Smooth muscle cell (in vitro differentiated cells): ENCODE results near the gene TAB2. TPM values are rescaled to one million over a fixed set of nuclear protein-coding genes. Genes with fewer than 3 reads are reported as not detected.
A peak's percentile ranks its signal among the peaks of the same experiment; 100 is the strongest.

ENCODE experiments used
- DNase-seq: peaks from one replicate; lab custom pipeline; 2025; ENCODE audit not compliant: unreplicated experiment; lab: John Stamatoyannopoulos, UW
- H2AFZ ChIP-seq: fragments of 200-600 bp; sonication (generic); 2 replicates; pipeline ENCODE4 v1.6.0; 2016; ENCODE audit warnings: antibody characterized with exemption, low read depth, mild to moderate bottlenecking
- H3F3A ChIP-seq: fragments of 200-600 bp; sonication (generic); 2 replicates; pipeline ENCODE4 v1.6.0; 2017; ENCODE audit warnings: antibody characterized with exemption, low read depth
- H3K27ac ChIP-seq: fragments of 200-600 bp; sonication (generic); 2 replicates; pipeline ENCODE4 v1.5.1; 2016; ENCODE audit warnings: low read depth, mild to moderate bottlenecking
- H3K27me3 ChIP-seq: fragments of 200-600 bp; sonication (generic); 2 replicates; pipeline ENCODE4 v1.6.1; 2016; ENCODE audit warnings: low read depth, mild to moderate bottlenecking
- H3K36me3 ChIP-seq: fragments of 200-600 bp; sonication (generic); 2 replicates; pipeline ENCODE4 v1.5.1; 2016; ENCODE audit warnings: low read depth
- H3K4me1 ChIP-seq: fragments of 200-600 bp; sonication (generic); 2 replicates; pipeline ENCODE4 v1.5.1; 2016; ENCODE audit warnings: low read depth
- H3K4me2 ChIP-seq: fragments of 200-600 bp; sonication (generic); 2 replicates; pipeline ENCODE4 v1.6.0; 2016; ENCODE audit warnings: mild to moderate bottlenecking
- H3K4me3 ChIP-seq: fragments of 200-600 bp; sonication (generic); 2 replicates; pipeline ENCODE4 v1.5.1; 2016; ENCODE audit warnings: mild to moderate bottlenecking
- H3K79me2 ChIP-seq: fragments of 200-600 bp; sonication (generic); 2 replicates; pipeline ENCODE4 v1.6.0; 2016; ENCODE audit warnings: low read depth, mild to moderate bottlenecking
- H3K9ac ChIP-seq: fragments of 200-600 bp; sonication (generic); 2 replicates; pipeline ENCODE4 v1.6.0; 2016; ENCODE audit warnings: low read depth
- H3K9me3 ChIP-seq: fragments of 200-600 bp; sonication (generic); replicated peaks from 2 replicates; pipeline ENCODE4 v1.5.1; 2016; ENCODE audit warnings: low read depth
- H4K20me1 ChIP-seq: fragments of 200-600 bp; sonication (generic); 2 replicates; pipeline ENCODE4 v1.6.0; 2016; ENCODE audit warnings: low read depth
- CTCF ChIP-seq: fragments of 200-600 bp; sonication (generic); IDR thresholded peaks from 2 replicates; pipeline ENCODE4 v1.5.1; 2017; ENCODE audit warnings: borderline replicate concordance, mild to moderate bottlenecking, antibody characterized with exemption; ENCODE audit not compliant: insufficient read depth, poor library complexity, severe bottlenecking
- WGBS: methylation state at CpG from one replicate; pipeline ENCODE4 v1.1.7; 2016; ENCODE audit warnings: low lambda C conversion rate; 5-methylcytosine and 5-hydroxymethylcytosine counted together
- polyA plus RNA-seq: library from polyadenylated mRNA; unstranded; fragments of >200 nt; fragmentation: Nextera tagmentation; extraction: Ambion mirVana; gene quantifications from 2 replicates; pipeline ENCODE4 v1.2.1, GENCODE V29; 2016
- total RNA-seq: library from RNA; depleted of rRNA; stranded (reverse); fragments of >200 nt; gene quantifications from 2 replicates; pipeline ENCODE4 v1.2.3, GENCODE V29; 2014

TAB2 gene
- total RNA-seq (68.7 and 78.5 TPM in 2 replicates), polyA plus RNA-seq (12.6 and 14.3 TPM in 2 replicates)

GRCh38 chr6:149317644-149318571, at the start of gene TAB2:
TSS of gene TAB2 (plus strand) at chr6:149317712. CDS start at chr6:149369998, 52,286 bp downstream.
- Histone ChIP-seq H2AFZ (peak within 1 kb of the TSS; percentile 98), H3K9ac (peak within 1 kb of the TSS; percentile 98), H3K36me3 (no peaks in the 10 kb centered on the region), H3K4me2 (peak within 1 kb of the TSS; percentile 95), H3F3A (no peaks in the 10 kb centered on the region), H3K79me2 (peaks cover 59% of the 10 kb centered on the region), H3K4me3 (peak within 1 kb of the TSS; percentile 99), H3K4me1 (peaks cover 43% of the 10 kb centered on the region), H4K20me1 (peaks cover 46% of the 10 kb centered on the region), H3K27ac (peak within 1 kb of the TSS; percentile 90), H3K9me3 (no peaks in the 10 kb centered on the region), H3K27me3 (no peaks in the 10 kb centered on the region)
- WGBS = 1% methylated on average over 21 of the region's 92 CpGs
- TF ChIP-seq CTCF = no peak
- peak; percentile 79 for DNase-seq

- no peak overlapping the region for H3K27ac ChIP-seq
- no peak for TF ChIP-seq CTCF
- H3K27me3 ChIP-seq = no peaks in the 10 kb centered on the region
- WGBS = 84% methylated on average over 5 of the region's 5 CpGs
- no peak overlapping the region for H3K4me2 ChIP-seq
- no peaks in the 10 kb centered on the region for H3K36me3 ChIP-seq
- DNase-seq = no peak
- no peaks in the 10 kb centered on the region for H3K79me2 ChIP-seq
- no peak overlapping the region for H3K4me3 ChIP-seq
- no peak overlapping the region for H2AFZ ChIP-seq
- no peaks in the 10 kb centered on the region for H3K4me1 ChIP-seq
- H3K9ac ChIP-seq = no peak overlapping the region
- H3K9me3 ChIP-seq = no peaks in the 10 kb centered on the region
- no peaks in the 10 kb centered on the region for H3F3A ChIP-seq
- no peaks in the 10 kb centered on the region for H4K20me1 ChIP-seq
Observed at GRCh38 chr6:149268146-149268545, 49.4 kb upstream of the TAB2 start.

- no peaks in the 10 kb centered on the region for H3K36me3 ChIP-seq
- no peak overlapping the region for H2AFZ ChIP-seq
- H3K27me3 ChIP-seq = no peaks in the 10 kb centered on the region
- H3K4me3 ChIP-seq = no peak overlapping the region
- no peak overlapping the region for H3K27ac ChIP-seq
- H4K20me1 ChIP-seq = no peaks in the 10 kb centered on the region
- 87% methylated on average over 1 of the region's 1 CpG for WGBS
- no peaks in the 10 kb centered on the region for H3F3A ChIP-seq
- DNase-seq = no peak
- H3K79me2 ChIP-seq = no peaks in the 10 kb centered on the region
- no peaks in the 10 kb centered on the region for H3K9me3 ChIP-seq
- no peak for TF ChIP-seq CTCF
- no peak overlapping the region for H3K4me2 ChIP-seq
- no peak overlapping the region for H3K9ac ChIP-seq
- no peaks in the 10 kb centered on the region for H3K4me1 ChIP-seq
Observed at GRCh38 chr6:149268768-149269167, 48.7 kb upstream of the TAB2 start.
